B cell (primary cell): Measurements from ENCODE around the gene TMF1. TPM values are rescaled to one million over a fixed set of nuclear protein-coding genes. Genes with fewer than 3 reads are reported as not detected.

Experiments
- ATAC-seq: fragments of 200-7000 bp; cut with Tn5 transposase; one replicate; pipeline ENCODE4 v1.10.0; 2021; ENCODE audit warnings: low read depth, mild to moderate bottlenecking, moderate number of reproducible peaks, moderate library complexity
- CTCF ChIA-PET: fragments of 350-600 bp; sonication (Branson Sonifier 250); formaldehyde crosslinking; loops from one replicate; lab custom pipeline; 2021; ENCODE audit warnings: antibody characterized with exemption, inconsistent platforms; lab: Charles Lee
- POLR2A ChIA-PET: fragments of 350-600 bp; sonication (Branson Sonifier 250); formaldehyde crosslinking; loops from one replicate; lab custom pipeline; 2021; ENCODE audit warnings: antibody characterized with exemption; lab: Charles Lee
- DNase-seq: peaks from one replicate; pipeline ENCODE4 v3.0.0; 2013
- H2AFZ ChIP-seq: 2 replicates; pipeline ENCODE4 v1.6.1; 2012; ENCODE audit warnings: mild to moderate bottlenecking, low read depth, low read length; ENCODE audit not compliant: insufficient read depth, poor library complexity, severe bottlenecking
- H3K27ac ChIP-seq, 2 donors: 1 replicate in 1 of 2; 2 replicates in 1 of 2; pipeline ENCODE4 v1.5.1; 2012 to 2013; ENCODE audit warnings: low read length in 2 of 2, mild to moderate bottlenecking in 2 of 2, moderate library complexity in 1 of 2
- H3K27me3 ChIP-seq, 4 experiments: fragments of 200-600 bp in 1 of 4; sonication (generic) in 1 of 4; replicated peaks in 1 of 4; 1 replicate in 2 of 4; 2 replicates in 2 of 4; pipeline versions ENCODE4 v1.6.1 to v1.7.0; 2013 to 2016; ENCODE audit warnings: low read length in 3 of 4, mild to moderate bottlenecking in 2 of 4, mixed read lengths in 1 of 4, moderate library complexity in 1 of 4; ENCODE audit not compliant: insufficient read depth in 4 of 4, control insufficient read depth in 3 of 4; ENCODE audit errors: control extremely low read depth in 1 of 4
- H3K36me3 ChIP-seq, 2 experiments: replicated peaks in 1 of 2; 1 replicate in 1 of 2; 2 replicates in 1 of 2; pipeline versions ENCODE4 v1.6.1 to v1.7.1; 2013; ENCODE audit warnings: low read length in 1 of 2; ENCODE audit not compliant: insufficient read depth in 2 of 2, control insufficient read depth in 1 of 2; ENCODE audit errors: control extremely low read depth in 1 of 2, extremely low read depth in 1 of 2
- H3K4me1 ChIP-seq, 2 donors: fragments of 200-600 bp in 1 of 2; sonication (generic) in 1 of 2; 1 replicate in 1 of 2; 2 replicates in 1 of 2; pipeline versions ENCODE4 v1.5.1 to v1.6.1; 2013 to 2017; ENCODE audit warnings: low read length in 2 of 2; ENCODE audit not compliant: control insufficient read depth in 2 of 2, insufficient read depth in 2 of 2
- H3K4me2 ChIP-seq: replicated peaks from 2 replicates; pipeline ENCODE3; 2012; ENCODE audit warnings: mild to moderate bottlenecking, low read depth, low read length; ENCODE audit not compliant: poor library complexity, severe bottlenecking
- H3K4me3 ChIP-seq, 5 experiments: fragments of 200-600 bp in 1 of 5; sonication (generic) in 1 of 5; 1 replicate in 3 of 5; 2 replicates in 2 of 5; pipeline versions ENCODE4 v1.5.1 to v1.7.0; 2011 to 2016; ENCODE audit warnings: low read length in 4 of 5, mild to moderate bottlenecking in 4 of 5, low read depth in 2 of 5, control low read depth in 1 of 5, moderate library complexity in 1 of 5; ENCODE audit not compliant: insufficient read depth in 1 of 5; ENCODE audit errors: control extremely low read depth in 1 of 5, extremely low read depth in 1 of 5
- H3K79me2 ChIP-seq: fragments of 200-600 bp; sonication (generic); one replicate; pipeline ENCODE4 v1.6.0; 2016; ENCODE audit warnings: low read length; ENCODE audit not compliant: control insufficient read depth, insufficient read depth
- H3K9ac ChIP-seq: fragments of 200-600 bp; sonication (generic); 2 replicates; pipeline ENCODE4 v1.6.1; 2017; ENCODE audit warnings: mild to moderate bottlenecking, low read length, moderate library complexity
- H3K9me3 ChIP-seq, 3 donors: one replicate each; pipeline versions ENCODE4 v1.6.1 to v1.7.1; 2013; ENCODE audit warnings: low read length in 2 of 3; ENCODE audit not compliant: control insufficient read depth in 2 of 3, insufficient read depth in 1 of 3; ENCODE audit errors: control extremely low read depth in 1 of 3
- H4K20me1 ChIP-seq: 2 replicates; pipeline ENCODE4 v1.6.0; 2012; ENCODE audit warnings: mild to moderate bottlenecking, low read length; ENCODE audit not compliant: insufficient read depth, control insufficient read depth, poor library complexity, severe bottlenecking
- H3K27ac Mint-ChIP-seq: one replicate; pipeline ENCODE4 v1.8.0; 2021; ENCODE audit warnings: mixed read lengths
- H3K27me3 Mint-ChIP-seq: one replicate; pipeline ENCODE4 v1.8.0; 2021; ENCODE audit warnings: mixed read lengths
- H3K4me1 Mint-ChIP-seq: one replicate; pipeline ENCODE4 v1.8.0; 2021; ENCODE audit warnings: mixed read lengths
- H3K4me3 Mint-ChIP-seq: one replicate; pipeline ENCODE4 v1.8.0; 2021; ENCODE audit warnings: mixed read lengths
- H3K9me3 Mint-ChIP-seq: one replicate; pipeline ENCODE4 v1.8.0; 2022; ENCODE audit warnings: mixed read lengths; ENCODE audit not compliant: insufficient read depth
- EZH2 ChIP-seq: IDR thresholded peaks from 2 replicates; pipeline ENCODE4 v1.6.1; 2012; ENCODE audit warnings: borderline replicate concordance, low read depth, mild to moderate bottlenecking, moderate library complexity, low read length; ENCODE audit not compliant: insufficient read depth, poor library complexity, severe bottlenecking
- WGBS: methylation state at CpG from one replicate; pipeline ENCODE4 v1.1.5; 2013; ENCODE audit warnings: missing lambda C conversion rate; ENCODE audit not compliant: insufficient coverage; 5-methylcytosine and 5-hydroxymethylcytosine counted together
- intact Hi-C: fragments of 100-400 bp; cut with micrococcal nuclease; formaldehyde crosslinking; loops from one replicate; pipeline ENCODE4 v1.10.0; 2022
- polyA plus RNA-seq: library from polyadenylated mRNA; depleted of rRNA; stranded (reverse); fragments of >200 nt; gene quantifications from 2 replicates; pipeline ENCODE4 v1.2.3, GENCODE V29; 2012
- total RNA-seq, 2 donors: library from RNA; stranded (reverse); fragments of 120-200 nt in 1 of 2; gene quantifications; 1 replicate in 1 of 2; 2 replicates in 1 of 2; pipeline versions ENCODE4 v1.2.3 to v1.2.4, GENCODE V29; 2013 to 2022
- TF ChIP-seq, protein P1 (sequence below): fragments of 200-600 bp; IDR thresholded peaks from one replicate; pipeline ENCODE4 v1.8.0; 2022; ENCODE audit warnings: antibody characterized with exemption, mild to moderate bottlenecking

The TMF1 gene
- total and polyA plus RNA-seq, 2 donors (not counting 1 experiment from before 2014, with no cell fraction given) = 6.8 to 65.1 TPM

DNA sequence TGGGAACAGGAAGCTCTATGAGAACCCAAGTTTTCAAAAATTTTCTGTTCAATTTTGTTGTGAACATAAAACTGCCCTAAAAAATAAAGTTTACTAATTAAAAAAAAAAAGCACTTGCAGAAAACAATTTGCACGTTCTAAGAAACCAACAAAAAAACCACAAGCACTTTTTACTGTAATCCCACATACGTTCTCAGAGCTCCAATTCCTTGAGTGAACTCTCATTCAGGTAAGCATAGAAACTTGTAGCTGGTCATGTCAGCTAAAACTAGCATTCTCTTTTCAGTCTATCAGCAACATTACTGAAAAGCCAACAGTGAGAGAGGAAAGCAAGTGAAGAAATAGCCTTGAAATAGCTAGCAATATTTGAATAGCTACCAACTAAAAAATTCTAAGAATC, 11.5 kb upstream of the TMF1 start:
- Histone ChIP-seq H3K27me3 (no peaks in the 10 kb centered on the region), H3K4me1 (peaks cover 9% of the 10 kb centered on the region in 2 donors), H2AFZ (no peak overlapping the region), H3K9me3 (no peaks in the 10 kb centered on the region), H3K79me2 (peaks cover 9% of the 10 kb centered on the region), H3K4me3 (no peak overlapping the region), H3K9ac (no peak overlapping the region), H3K27ac (peak overlapping the region in 1 of 2 donors; percentile 23), H3K36me3 (peaks cover 18 to 51% of the 10 kb centered on the region in 2 experiments), H4K20me1 (no peaks in the 10 kb centered on the region), H3K4me2 (no peak overlapping the region)
- H3K4me1 Mint-ChIP-seq = peaks cover 15% of the 10 kb centered on the region
- ChIA-PET POLR2A (interaction anchor here (0.8 kb wide), 1 partner anchor 15 kb away, joined by 3 read pairs; no protein-coding TSS in a partner anchor), CTCF (interaction anchor here (0.6 to 1.0 kb wide), 2 partner anchors 14 to 24 kb away, joined by 3 to 4 read pairs; no protein-coding TSS in a partner anchor)
- ATAC-seq (no peak), DNase-seq (no peak)
- H3K9me3 Mint-ChIP-seq = no peaks in the 10 kb centered on the region
- TF ChIP-seq, protein P1, sequence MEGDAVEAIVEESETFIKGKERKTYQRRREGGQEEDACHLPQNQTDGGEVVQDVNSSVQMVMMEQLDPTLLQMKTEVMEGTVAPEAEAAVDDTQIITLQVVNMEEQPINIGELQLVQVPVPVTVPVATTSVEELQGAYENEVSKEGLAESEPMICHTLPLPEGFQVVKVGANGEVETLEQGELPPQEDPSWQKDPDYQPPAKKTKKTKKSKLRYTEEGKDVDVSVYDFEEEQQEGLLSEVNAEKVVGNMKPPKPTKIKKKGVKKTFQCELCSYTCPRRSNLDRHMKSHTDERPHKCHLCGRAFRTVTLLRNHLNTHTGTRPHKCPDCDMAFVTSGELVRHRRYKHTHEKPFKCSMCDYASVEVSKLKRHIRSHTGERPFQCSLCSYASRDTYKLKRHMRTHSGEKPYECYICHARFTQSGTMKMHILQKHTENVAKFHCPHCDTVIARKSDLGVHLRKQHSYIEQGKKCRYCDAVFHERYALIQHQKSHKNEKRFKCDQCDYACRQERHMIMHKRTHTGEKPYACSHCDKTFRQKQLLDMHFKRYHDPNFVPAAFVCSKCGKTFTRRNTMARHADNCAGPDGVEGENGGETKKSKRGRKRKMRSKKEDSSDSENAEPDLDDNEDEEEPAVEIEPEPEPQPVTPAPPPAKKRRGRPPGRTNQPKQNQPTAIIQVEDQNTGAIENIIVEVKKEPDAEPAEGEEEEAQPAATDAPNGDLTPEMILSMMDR = no peak
- TF ChIP-seq EZH2 = no peak
- no peaks in the 10 kb centered on the region for H3K27me3 Mint-ChIP-seq
- intact Hi-C loops = no loop called here
- no peak overlapping the region for H3K4me3 Mint-ChIP-seq
- WGBS = no CpG with 5 or more reads among the region's 2 CpGs
- H3K27ac Mint-ChIP-seq = no peak overlapping the region

DNA sequence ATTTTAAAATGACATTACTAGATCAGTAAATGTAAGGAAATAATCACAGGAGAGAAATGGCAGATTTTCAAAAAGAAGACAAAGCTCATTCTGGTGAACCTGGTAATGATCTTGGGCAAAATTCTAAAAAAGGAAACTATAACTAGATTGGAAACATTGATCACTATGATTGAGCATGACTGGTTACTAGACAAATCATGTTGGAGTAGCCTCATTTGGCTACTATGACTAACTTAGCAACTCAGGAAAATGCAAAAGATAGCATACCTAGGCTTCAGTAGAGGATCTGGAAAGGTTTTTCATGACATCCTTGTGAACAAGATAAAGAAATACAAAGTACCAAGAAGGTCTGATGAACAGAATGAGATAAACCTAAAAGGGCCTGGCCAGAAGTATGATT, 7.6 kb upstream of the TMF1 start:
- no peaks in the 10 kb centered on the region for H3K79me2 ChIP-seq
- peaks cover 20 to 22% of the 10 kb centered on the region in 2 donors for H3K4me1 ChIP-seq
- Mint-ChIP-seq H3K9me3 (no peaks in the 10 kb centered on the region), H3K4me3 (no peak overlapping the region), H3K4me1 (peaks cover 30% of the 10 kb centered on the region), H3K27me3 (no peaks in the 10 kb centered on the region), H3K27ac (peak overlapping the region; percentile 6)
- ATAC-seq (no peak), DNase-seq (no peak)
- ChIA-PET POLR2A (no interaction called here), CTCF (interaction anchor here (0.7 to 1.2 kb wide), 3 partner anchors 11 to 24 kb away, joined by 3 to 4 read pairs (median 3); partner anchors contain the start of gene UBA3)
- H3K27me3 ChIP-seq = no peaks in the 10 kb centered on the region
- H4K20me1 ChIP-seq = no peaks in the 10 kb centered on the region
- no peak overlapping the region for H3K4me3 ChIP-seq
- H3K9ac ChIP-seq = no peak overlapping the region
- intact Hi-C loops = no loop called here
- H3K4me2 ChIP-seq = no peak overlapping the region
- H2AFZ ChIP-seq = no peak overlapping the region
- H3K9me3 ChIP-seq = no peaks in the 10 kb centered on the region
- no peak for TF ChIP-seq EZH2
- TF ChIP-seq, protein P1 = no peak
- peaks cover 13 to 55% of the 10 kb centered on the region in 2 experiments for H3K36me3 ChIP-seq
- H3K27ac ChIP-seq = peak overlapping the region; percentile 5 to 87
